ENCODE measurements around the gene PRR15L. TPM values are rescaled to one million over a fixed set of nuclear protein-coding genes. Genes with fewer than 3 reads are reported as not detected.

The PRR15L gene
- total RNA-seq, 1 experiment from 2014 or later = not detected

- no peak overlapping the region for H3K27ac Mint-ChIP-seq
- no peak overlapping the region for H3K14ac ChIP-seq (ENCODE audit: insufficient read depth, low read length)
- no peak overlapping the region for H3K4ac ChIP-seq (ENCODE audit: low read depth, low read length)
- H3K27me3 Mint-ChIP-seq (ENCODE audit: low read depth) = no peaks in the 10 kb centered on the region
- no peak overlapping the region for H2BK12ac ChIP-seq (ENCODE audit: insufficient read length, low read depth, low read length)
- H3K4me1 Mint-ChIP-seq = no peaks in the 10 kb centered on the region; a peak in 1 of 4 replicates
- no peaks in the 10 kb centered on the region for H3K4me1 ChIP-seq (ENCODE audit: insufficient read depth, low read length)
- no peaks in the 10 kb centered on the region for H4K20me1 ChIP-seq (ENCODE audit: control insufficient read depth, insufficient read depth, insufficient read length)
- no CpG with 5 or more reads among the region's 2 CpGs for WGBS (ENCODE audit: extremely low coverage, insufficient read length, low lambda C conversion rate)
- no peaks in the 10 kb centered on the region for H3K9me3 Mint-ChIP-seq
- no peak overlapping the region for H4K8ac ChIP-seq (replicated peaks; ENCODE audit: insufficient read length, low read depth, low read length)
- no peak overlapping the region for H4K91ac ChIP-seq (ENCODE audit: insufficient read length, low read depth, low read length)
- H3T11ph ChIP-seq (ENCODE audit: low read length) = no peak overlapping the region
- no peak overlapping the region for H3K4me2 ChIP-seq (ENCODE audit: insufficient read depth, insufficient read length, low read length)
- no peak overlapping the region for H3K56ac ChIP-seq (ENCODE audit: insufficient read length, low read depth, low read length)
- no peak overlapping the region for H2AK5ac ChIP-seq (ENCODE audit: insufficient read length, low read length)
- no peak overlapping the region for H2BK5ac ChIP-seq (ENCODE audit: insufficient read length, low read length)
- DNase-seq = no peak
- no peak overlapping the region for H2AFZ ChIP-seq (ENCODE audit: low read length)
- no peaks in the 10 kb centered on the region for H3K23me2 ChIP-seq (ENCODE audit: insufficient read length, low read depth, low read length, poor library complexity, severe bottlenecking)
- no peak overlapping the region for H2BK20ac ChIP-seq (ENCODE audit: low read depth, low read length, poor library complexity, severe bottlenecking)
- H4K5ac ChIP-seq (ENCODE audit: insufficient read length, low read depth, low read length) = no peak overlapping the region
- H3K36me3 Mint-ChIP-seq (ENCODE audit: insufficient read depth in 1 of 3, low read depth in 3 of 3) = peaks cover 0 to 33% (median 31%) of the 10 kb centered on the region in 3 experiments; a peak in 6 of 7 replicates
- no peak overlapping the region for H2BK15ac ChIP-seq (ENCODE audit: low read depth, low read length)
- no peak overlapping the region for H3K9ac ChIP-seq (ENCODE audit: extremely low read depth, insufficient read length, low read length)
- TF ChIP-seq, protein P1, sequence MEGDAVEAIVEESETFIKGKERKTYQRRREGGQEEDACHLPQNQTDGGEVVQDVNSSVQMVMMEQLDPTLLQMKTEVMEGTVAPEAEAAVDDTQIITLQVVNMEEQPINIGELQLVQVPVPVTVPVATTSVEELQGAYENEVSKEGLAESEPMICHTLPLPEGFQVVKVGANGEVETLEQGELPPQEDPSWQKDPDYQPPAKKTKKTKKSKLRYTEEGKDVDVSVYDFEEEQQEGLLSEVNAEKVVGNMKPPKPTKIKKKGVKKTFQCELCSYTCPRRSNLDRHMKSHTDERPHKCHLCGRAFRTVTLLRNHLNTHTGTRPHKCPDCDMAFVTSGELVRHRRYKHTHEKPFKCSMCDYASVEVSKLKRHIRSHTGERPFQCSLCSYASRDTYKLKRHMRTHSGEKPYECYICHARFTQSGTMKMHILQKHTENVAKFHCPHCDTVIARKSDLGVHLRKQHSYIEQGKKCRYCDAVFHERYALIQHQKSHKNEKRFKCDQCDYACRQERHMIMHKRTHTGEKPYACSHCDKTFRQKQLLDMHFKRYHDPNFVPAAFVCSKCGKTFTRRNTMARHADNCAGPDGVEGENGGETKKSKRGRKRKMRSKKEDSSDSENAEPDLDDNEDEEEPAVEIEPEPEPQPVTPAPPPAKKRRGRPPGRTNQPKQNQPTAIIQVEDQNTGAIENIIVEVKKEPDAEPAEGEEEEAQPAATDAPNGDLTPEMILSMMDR (conservative IDR thresholded peaks at IDR 0.05) = no peak
- no peaks in the 10 kb centered on the region for H3K9me3 ChIP-seq (ENCODE audit: control insufficient read depth, low read depth, low read length)
- H3K79me1 ChIP-seq (ENCODE audit: insufficient read depth, low read depth, low read length, poor library complexity, severe bottlenecking) = no peaks in the 10 kb centered on the region
- H3K4me3 Mint-ChIP-seq = no peak overlapping the region
- no peak overlapping the region for H3K27ac ChIP-seq (ENCODE audit: insufficient read length, low read depth, low read length)
- H3K23ac ChIP-seq (ENCODE audit: insufficient read length, low read depth, low read length) = no peak overlapping the region
- no peaks in the 10 kb centered on the region for H3K79me2 ChIP-seq (ENCODE audit: insufficient read depth, low read length)
- H3K18ac ChIP-seq (ENCODE audit: insufficient read length, low read depth, low read length) = no peak overlapping the region
- H3K27me3 ChIP-seq (ENCODE audit: insufficient read depth, low read length) = no peaks in the 10 kb centered on the region
- H2BK120ac ChIP-seq (ENCODE audit: low read depth, low read length, poor library complexity, severe bottlenecking) = no peak overlapping the region
Measured at GRCh38 chr17:47918991-47919390, 38.7 kb downstream of the PRR15L start.
